ENCODE results near the gene PCBD2. TPM values are rescaled to one million over a fixed set of nuclear protein-coding genes. Genes with fewer than 3 reads are reported as not detected.

Gene PCBD2
- total and polyA plus RNA-seq, 2 donors (not counting 1 experiment from before 2014, with no cell fraction given): 6.1 to 15.7 TPM

DNA sequence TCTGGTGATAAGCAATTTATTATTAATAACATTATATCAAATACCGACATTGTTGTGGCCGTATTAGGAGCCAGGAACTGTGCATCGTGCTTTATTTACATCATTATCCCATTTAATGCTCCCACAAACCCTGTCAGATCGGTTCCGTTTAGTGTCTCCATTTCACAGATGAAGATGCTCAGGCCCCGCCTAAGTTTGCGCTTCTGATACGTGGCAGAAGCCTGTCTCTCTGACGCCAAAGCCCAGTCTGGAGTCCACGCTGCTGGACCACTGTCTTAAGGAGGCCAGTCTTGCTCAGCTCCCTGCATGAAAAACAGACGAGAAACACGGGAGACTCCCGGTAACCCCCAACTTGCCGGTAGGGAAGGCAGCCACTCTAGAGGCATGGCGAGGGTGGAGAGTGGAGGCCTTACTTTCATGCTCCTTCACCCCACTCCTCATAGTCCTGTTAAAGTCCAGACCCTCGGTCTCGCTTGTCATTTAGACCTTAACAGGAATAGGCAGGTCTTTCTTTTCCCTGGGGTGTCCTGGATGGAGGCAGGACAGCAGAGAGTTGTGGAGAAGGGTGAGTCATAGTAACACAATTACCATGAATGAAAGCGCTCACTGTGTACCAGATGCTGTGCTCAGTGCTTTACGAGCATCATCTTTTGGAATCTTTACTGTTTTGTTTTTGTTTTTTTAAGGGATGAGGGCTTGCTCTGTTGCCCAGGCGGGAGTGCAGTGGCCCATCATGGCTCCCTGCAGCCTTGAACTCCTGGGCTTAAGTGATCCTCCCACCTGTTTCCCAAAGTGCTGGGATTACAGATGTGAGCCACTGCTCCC lies 29.9 kb upstream of the PCBD2 start:
- peak; percentile 14 for ATAC-seq (ENCODE audit: low read depth)
- Histone ChIP-seq H3K9ac (ENCODE audit: low read length) (peak overlapping the region; percentile 91), H2AFZ (ENCODE audit: insufficient read depth, low read depth, low read length, poor library complexity, severe bottlenecking) (peak overlapping the region; percentile 100), H3K9me3 (ENCODE audit: control extremely low read depth in 1 of 3, control insufficient read depth in 2 of 3, insufficient read depth in 1 of 3, low read length in 2 of 3) (no peaks in the 10 kb centered on the region), H3K36me3 (replicated peaks in 1 of 2; ENCODE audit: control extremely low read depth in 1 of 2, control insufficient read depth in 1 of 2, extremely low read depth in 1 of 2, insufficient read depth in 2 of 2, low read length in 1 of 2) (no peaks in the 10 kb centered on the region), H3K27ac (ENCODE audit: low read length in 2 of 2) (peak overlapping the region; percentile 91 to 95), H3K4me1 (ENCODE audit: control insufficient read depth in 2 of 2, insufficient read depth in 2 of 2, low read length in 2 of 2) (peaks cover 22 to 39% of the 10 kb centered on the region in 2 donors), H3K4me2 (replicated peaks; ENCODE audit: low read depth, low read length, poor library complexity, severe bottlenecking) (peak overlapping the region; percentile 80), H4K20me1 (ENCODE audit: control insufficient read depth, insufficient read depth, low read length, poor library complexity, severe bottlenecking) (no peaks in the 10 kb centered on the region), H3K79me2 (ENCODE audit: control insufficient read depth, insufficient read depth, low read length) (peaks cover 79% of the 10 kb centered on the region), H3K4me3 (ENCODE audit: control extremely low read depth in 1 of 5, extremely low read depth in 1 of 5, insufficient read depth in 1 of 5, low read depth in 2 of 5, low read length in 4 of 5) (peak overlapping the region; percentile 78 to 94 (median 88)), H3K27me3 (replicated peaks in 1 of 4; ENCODE audit: control extremely low read depth in 1 of 4, control insufficient read depth in 3 of 4, insufficient read depth in 4 of 4, low read length in 3 of 4) (no peaks in the 10 kb centered on the region)
- POLR2A ChIA-PET: interaction anchor here (1.6 to 2.3 kb wide), 4 partner anchors 27 to 137 kb away, joined by 4 to 30 read pairs (median 8); partner anchors contain the start of genes C5orf24, CAMLG and PCBD2
- Mint-ChIP-seq H3K27me3 (no peaks in the 10 kb centered on the region), H3K4me3 (peak overlapping the region; percentile 96), H3K9me3 (ENCODE audit: insufficient read depth) (no peaks in the 10 kb centered on the region), H3K27ac (peak overlapping the region; percentile 94), H3K4me1 (peaks cover 40% of the 10 kb centered on the region)
- TF ChIP-seq, protein P1, sequence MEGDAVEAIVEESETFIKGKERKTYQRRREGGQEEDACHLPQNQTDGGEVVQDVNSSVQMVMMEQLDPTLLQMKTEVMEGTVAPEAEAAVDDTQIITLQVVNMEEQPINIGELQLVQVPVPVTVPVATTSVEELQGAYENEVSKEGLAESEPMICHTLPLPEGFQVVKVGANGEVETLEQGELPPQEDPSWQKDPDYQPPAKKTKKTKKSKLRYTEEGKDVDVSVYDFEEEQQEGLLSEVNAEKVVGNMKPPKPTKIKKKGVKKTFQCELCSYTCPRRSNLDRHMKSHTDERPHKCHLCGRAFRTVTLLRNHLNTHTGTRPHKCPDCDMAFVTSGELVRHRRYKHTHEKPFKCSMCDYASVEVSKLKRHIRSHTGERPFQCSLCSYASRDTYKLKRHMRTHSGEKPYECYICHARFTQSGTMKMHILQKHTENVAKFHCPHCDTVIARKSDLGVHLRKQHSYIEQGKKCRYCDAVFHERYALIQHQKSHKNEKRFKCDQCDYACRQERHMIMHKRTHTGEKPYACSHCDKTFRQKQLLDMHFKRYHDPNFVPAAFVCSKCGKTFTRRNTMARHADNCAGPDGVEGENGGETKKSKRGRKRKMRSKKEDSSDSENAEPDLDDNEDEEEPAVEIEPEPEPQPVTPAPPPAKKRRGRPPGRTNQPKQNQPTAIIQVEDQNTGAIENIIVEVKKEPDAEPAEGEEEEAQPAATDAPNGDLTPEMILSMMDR (IDR thresholded peaks at IDR 0.05): no peak
- TF ChIP-seq EZH2 (IDR thresholded peaks at IDR 0.05; ENCODE audit: borderline replicate concordance, insufficient read depth, low read depth, low read length, poor library complexity, severe bottlenecking): no peak
- CTCF ChIA-PET: interaction anchor here (1.3 to 1.7 kb wide), 3 partner anchors 27 to 30 kb away, joined by 8 to 20 read pairs (median 8); partner anchors contain the start of genes C5orf24 and PCBD2
- intact Hi-C loops (cut with micrococcal nuclease): loop anchor here (1.0 kb wide), 4 partner anchors 29 to 137 kb away; partner anchors contain the start of genes C5orf24, CAMLG and DDX46
- WGBS (ENCODE audit: insufficient coverage): 14% methylated on average over 12 of the region's 20 CpGs
- DNase-seq: peak; percentile 55

DNA sequence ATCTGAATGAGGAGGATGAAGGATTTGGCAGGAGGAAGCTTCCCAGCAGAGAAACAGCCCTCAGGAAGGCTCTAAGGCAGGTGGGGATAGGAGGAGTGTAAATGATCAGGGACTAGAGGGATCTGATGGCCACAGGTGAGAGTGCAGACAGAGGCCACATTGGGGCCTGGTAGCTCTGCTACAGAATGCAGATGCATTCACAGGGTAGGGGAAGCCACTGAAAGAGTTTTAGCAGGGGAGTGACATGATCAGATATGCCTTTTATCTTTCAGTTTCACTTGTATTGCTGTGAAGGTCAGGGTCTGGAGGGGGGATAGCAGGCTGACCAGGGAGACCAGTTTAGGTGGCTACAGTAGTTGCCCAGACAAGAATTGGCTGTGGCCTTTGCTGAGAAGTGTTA lies 27.8 kb upstream of the PCBD2 start:
- H3K9me3 Mint-ChIP-seq (ENCODE audit: insufficient read depth): no peaks in the 10 kb centered on the region
- no peak for ATAC-seq (ENCODE audit: low read depth)

More for the DNA sequence above, 27.8 kb upstream of the PCBD2 start:
- ChIA-PET CTCF (interaction anchor here (0.9 to 1.4 kb wide), 2 partner anchors 29 to 30 kb away, joined by 3 to 4 read pairs; no protein-coding TSS in a partner anchor), POLR2A (interaction anchor here (1.0 kb wide), 1 partner anchor 23 kb away, joined by 3 read pairs; no protein-coding TSS in a partner anchor)
- no peak for DNase-seq
- intact Hi-C loops (cut with micrococcal nuclease): no loop called here
- Mint-ChIP-seq H3K27ac (peak overlapping the region; percentile 43), H3K27me3 (no peaks in the 10 kb centered on the region), H3K4me3 (peak overlapping the region; percentile 54), H3K4me1 (peaks cover 45% of the 10 kb centered on the region)
- H2AFZ ChIP-seq (ENCODE audit: insufficient read depth, low read depth, low read length, poor library complexity, severe bottlenecking): no peak overlapping the region
- peak overlapping the region in 1 of 2 donors; percentile 2 for H3K27ac ChIP-seq (ENCODE audit: low read length in 2 of 2)
- H3K36me3 ChIP-seq (replicated peaks in 1 of 2; ENCODE audit: control extremely low read depth in 1 of 2, control insufficient read depth in 1 of 2, extremely low read depth in 1 of 2, insufficient read depth in 2 of 2, low read length in 1 of 2): no peaks in the 10 kb centered on the region
- TF ChIP-seq EZH2 (IDR thresholded peaks at IDR 0.05; ENCODE audit: borderline replicate concordance, insufficient read depth, low read depth, low read length, poor library complexity, severe bottlenecking): no peak
- TF ChIP-seq, protein P1 (IDR thresholded peaks at IDR 0.05): no peak
- H3K9me3 ChIP-seq (ENCODE audit: control extremely low read depth in 1 of 3, control insufficient read depth in 2 of 3, insufficient read depth in 1 of 3, low read length in 2 of 3): no peaks in the 10 kb centered on the region
- H3K9ac ChIP-seq (ENCODE audit: low read length): no peak overlapping the region
- no peak overlapping the region for H3K4me3 ChIP-seq (ENCODE audit: control extremely low read depth in 1 of 5, extremely low read depth in 1 of 5, insufficient read depth in 1 of 5, low read depth in 2 of 5, low read length in 4 of 5)
- peak overlapping the region; percentile 17 for H3K4me2 ChIP-seq (replicated peaks; ENCODE audit: low read depth, low read length, poor library complexity, severe bottlenecking)
- no peaks in the 10 kb centered on the region for H3K27me3 ChIP-seq (replicated peaks in 1 of 4; ENCODE audit: control extremely low read depth in 1 of 4, control insufficient read depth in 3 of 4, insufficient read depth in 4 of 4, low read length in 3 of 4)
- H4K20me1 ChIP-seq (ENCODE audit: control insufficient read depth, insufficient read depth, low read length, poor library complexity, severe bottlenecking): no peaks in the 10 kb centered on the region
- H3K79me2 ChIP-seq (ENCODE audit: control insufficient read depth, insufficient read depth, low read length): peaks cover 87% of the 10 kb centered on the region
- H3K4me1 ChIP-seq (ENCODE audit: control insufficient read depth in 2 of 2, insufficient read depth in 2 of 2, low read length in 2 of 2): peaks cover 22 to 39% of the 10 kb centered on the region in 2 donors

Measured in B cell (primary cell).